Activated CD8-positive, alpha-beta memory T cell treated with anti-CD3 and anti-CD28 coated beads for 48 hours (primary cell): ENCODE data around the gene ABR.
"Not testable (repeated sequence)": the region's sequence is repeated elsewhere in the genome, so short reads cannot be mapped to it uniquely, and the experiment has no call there.

Experiments used
- DNase-seq, 3 experiments: peaks; one replicate each; pipeline ENCODE4 v3.0.0-alpha.2; 2020; ENCODE audit warnings: low read depth in 2 of 3, low spot score in 2 of 3

The ABR gene

DNA sequence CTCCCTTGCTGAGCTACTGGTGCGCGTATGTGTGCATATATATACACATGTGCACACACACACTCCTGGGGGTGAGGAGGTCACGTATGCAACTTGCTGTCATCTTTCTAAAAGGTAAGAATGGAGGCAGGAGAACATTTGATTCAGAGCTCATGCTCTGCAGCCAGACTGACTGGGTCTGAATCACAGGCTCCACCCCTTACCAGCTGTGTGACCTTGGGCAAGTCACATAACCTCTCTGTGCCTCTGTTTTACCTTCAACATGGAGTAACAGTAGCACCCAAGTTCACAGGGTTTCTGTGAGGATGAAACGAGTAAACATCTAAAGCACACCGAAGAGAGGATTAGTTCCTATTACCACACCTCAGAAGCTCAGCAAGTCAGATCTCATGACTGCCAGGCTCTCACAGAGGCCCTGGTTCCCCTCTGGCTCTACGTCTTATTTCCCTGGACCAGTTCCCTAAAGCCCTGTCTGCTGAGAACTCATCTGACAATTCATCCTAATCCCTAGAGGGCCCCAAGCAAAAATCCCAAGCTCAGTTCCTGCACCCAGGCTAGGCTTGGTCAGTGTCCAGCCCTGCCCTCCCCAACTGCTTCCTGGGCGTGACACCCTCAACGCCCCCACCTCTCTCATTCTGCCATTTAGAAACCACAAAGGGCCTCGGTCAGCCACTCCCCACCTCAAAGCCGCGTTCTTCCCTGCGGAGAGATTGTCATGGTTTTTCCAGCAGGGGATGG lies 28.7 kb downstream of the ABR start:
- no peak for DNase-seq

- DNase-seq, result no peak
Observed at GRCh38 chr17:1149869-1150268, 29.9 kb downstream of the ABR start.

DNA sequence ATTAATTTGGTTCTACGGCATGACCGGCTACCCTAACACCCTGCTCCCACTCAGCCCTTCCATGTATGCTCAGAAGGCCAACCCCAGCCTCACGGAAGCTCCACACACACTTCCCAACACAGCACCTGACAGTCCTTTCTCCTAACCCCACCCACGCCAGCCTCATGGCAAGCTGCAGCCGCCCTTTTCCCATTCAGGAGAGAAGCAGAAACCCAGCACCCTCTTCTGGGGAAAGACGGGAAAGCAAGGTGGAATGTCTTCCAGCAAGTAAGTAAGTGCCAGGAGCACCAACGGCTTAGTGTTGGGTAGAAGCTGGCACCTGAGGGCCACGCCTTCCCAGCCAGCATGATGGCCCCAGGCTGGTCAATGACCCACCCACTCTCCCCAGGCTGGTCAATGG lies 32.1 kb downstream of the ABR start:
- no peak for DNase-seq

DNA sequence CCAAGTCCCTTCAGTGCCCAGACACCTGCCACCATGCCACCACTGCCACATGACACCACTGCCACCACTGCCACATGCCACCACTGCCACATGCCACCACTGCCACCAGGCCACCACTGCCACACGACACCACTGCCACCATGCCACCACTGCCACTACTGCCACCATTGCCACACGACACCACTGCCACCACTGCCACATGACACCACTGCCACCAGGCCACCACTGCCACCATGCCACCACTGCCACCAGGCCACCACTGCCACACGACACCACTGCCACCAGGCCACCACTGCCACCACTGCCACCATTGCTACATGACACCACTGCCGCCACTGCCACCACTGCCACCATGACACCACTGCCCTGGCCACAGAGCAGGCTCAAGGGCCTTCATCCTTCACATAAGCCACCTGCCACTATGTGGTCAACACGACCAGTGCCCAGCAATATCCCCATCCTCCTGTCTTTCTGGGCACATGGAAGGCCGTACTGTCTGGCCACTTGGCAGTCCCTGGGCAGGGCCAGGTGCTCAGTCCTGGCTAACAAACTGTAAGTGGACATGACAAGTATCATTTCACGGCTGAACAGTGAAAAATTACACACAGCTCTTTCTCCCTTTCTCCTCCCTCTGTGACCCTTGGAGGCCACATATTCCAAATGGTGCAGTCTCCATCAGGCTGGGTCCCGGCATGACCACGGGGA lies 33.1 kb downstream of the ABR start:
- no peak for DNase-seq

- no peak for DNase-seq
Observed at GRCh38 chr17:1145311-1145986, 34.3 kb downstream of the ABR start.

DNA sequence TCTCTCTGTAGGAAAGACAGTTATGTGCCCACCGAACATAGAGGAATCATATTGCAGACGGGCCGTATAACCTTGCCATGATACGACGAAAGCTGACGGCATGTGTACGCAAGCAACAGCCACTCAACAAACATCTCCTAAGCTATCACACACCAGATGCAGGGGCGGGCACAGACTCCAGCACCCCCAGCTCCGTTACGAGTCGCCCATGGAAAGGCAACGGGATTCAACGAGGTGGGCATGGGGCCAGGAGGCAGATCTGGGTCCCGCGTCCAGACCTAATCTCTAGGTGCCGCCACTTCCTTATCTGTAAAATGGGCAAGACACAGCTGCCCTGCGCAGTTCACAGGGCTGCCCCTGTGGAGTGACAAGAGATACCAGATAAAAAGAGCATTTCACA lies 35.6 kb downstream of the ABR start:
- DNase-seq, result no peak

GRCh38 chr17:1143573-1143972 lies 36.2 kb downstream of the ABR start:
- DNase-seq, result no peak

DNA sequence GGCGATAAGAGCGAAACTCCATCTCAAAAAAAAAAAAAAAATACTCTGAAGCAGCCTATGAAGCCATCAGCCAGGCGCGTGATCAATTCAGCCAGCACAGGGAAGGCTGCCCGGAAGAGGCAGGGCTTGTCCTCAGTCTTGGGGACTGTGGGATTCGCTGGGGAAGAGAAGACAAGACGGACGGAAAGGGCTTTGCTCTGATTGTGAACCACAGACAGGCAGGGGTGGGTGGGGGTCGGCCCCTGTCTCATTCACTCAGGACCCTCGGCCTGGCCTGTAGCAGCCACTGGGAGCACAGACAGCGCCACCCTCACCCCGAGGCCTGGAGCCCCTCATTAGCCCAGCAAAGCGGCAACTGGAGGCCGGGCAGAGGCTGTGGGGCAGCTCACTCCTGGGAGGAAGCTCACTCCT lies 37.2 kb downstream of the ABR start:
- DNase-seq, result no peak

GRCh38 chr17:1137465-1137894 lies 42.3 kb downstream of the ABR start:
- no peak for DNase-seq

DNA sequence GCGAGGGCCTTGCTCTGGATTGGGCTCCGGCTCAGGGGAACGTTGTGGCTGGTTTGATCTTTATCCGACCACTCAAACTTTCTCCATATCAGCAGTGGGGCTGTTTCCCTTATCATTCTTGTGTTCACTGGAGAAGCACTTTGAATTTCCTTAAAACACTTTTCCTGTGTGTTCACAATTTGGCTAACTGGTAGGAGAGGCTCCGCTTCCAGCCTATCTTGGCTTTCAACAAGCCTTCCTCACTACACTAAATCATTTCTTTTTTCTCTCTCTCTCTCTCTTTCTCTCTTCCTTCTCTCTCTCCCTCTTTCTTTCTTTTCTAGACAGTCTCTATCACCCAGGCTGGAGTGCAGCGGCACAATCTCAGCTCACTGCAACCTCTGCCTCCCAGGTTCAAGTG lies 43.0 kb downstream of the ABR start:
- no peak for DNase-seq

DNA sequence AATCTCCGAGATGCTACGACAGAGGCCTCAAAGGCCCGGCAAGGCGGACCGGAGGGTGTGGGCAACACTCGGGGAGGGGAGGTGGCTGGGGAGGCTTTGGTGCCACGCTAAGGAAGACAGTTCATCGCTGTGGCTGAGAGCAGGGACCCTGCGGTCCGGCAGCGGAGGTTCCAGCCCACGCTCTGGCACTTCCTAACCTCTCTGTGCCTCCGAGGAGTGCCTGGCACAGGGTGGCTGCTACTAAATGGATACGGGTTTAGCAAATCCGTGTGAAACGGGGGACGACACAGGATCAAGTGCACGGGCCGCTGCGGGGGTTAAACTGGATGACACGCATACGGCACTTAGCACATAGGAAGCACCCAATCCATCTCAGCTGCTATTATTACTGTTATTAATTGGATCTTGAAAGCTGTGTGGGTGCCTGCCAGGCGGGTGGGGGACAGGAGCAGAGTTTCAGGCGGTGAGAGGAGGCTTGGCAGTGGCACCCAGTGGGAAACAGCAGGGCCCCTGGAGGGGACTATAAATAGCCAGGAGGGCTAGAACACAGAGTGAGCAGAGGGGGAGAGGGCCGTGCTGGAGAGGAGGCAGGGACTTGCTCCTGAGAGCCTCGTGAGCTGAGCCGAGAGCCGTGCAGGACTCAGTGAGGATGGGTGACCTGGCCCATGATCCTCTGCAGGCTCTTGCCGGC lies 45.0 kb downstream of the ABR start:
- DNase-seq, result no peak

GRCh38 chr17:1130191-1130590 lies 49.6 kb downstream of the ABR start:
- DNase-seq, result no peak

- DNase-seq, result not testable (repeated sequence)
Observed at GRCh38 chr17:1128463-1128862, 51.3 kb downstream of the ABR start.

DNA sequence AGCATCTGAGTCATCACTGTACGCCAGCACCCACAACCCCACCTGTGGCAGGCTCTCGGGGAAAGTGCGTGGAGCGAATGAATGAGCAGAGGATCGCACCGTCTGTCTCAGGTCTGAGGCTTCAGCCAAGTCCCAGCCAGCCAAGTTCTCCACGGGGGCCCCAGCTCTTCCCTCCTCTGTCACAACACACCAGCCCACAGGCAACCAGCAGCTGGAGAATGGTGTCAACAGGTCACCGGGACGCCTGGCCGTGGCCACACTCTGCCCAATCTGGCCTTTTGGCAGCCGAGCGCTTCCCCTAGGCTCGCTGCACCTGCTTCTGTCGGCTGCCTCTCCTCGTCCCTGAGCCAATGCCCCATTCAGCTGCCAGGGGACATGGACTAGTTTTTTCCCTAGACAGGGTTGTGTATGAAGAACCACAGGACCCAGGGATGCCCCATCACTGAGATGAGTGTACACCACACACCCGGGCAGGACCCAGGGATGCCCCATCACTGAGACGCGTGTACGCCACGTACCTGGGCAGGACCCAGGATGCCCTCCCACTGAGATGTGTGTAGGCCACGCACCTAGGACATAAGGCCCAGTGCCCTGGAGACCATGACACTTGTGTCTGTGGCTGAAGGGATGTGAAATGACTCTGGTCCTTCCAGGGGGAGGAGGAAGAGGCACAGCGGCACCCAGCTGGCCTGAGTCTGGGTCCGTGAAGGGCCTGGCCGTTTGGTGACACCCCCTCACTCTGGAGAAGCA lies 52.8 kb downstream of the ABR start:
- no peak for DNase-seq

GRCh38 chr17:1126250-1126797 lies 53.5 kb downstream of the ABR start:
- no peak for DNase-seq

DNA sequence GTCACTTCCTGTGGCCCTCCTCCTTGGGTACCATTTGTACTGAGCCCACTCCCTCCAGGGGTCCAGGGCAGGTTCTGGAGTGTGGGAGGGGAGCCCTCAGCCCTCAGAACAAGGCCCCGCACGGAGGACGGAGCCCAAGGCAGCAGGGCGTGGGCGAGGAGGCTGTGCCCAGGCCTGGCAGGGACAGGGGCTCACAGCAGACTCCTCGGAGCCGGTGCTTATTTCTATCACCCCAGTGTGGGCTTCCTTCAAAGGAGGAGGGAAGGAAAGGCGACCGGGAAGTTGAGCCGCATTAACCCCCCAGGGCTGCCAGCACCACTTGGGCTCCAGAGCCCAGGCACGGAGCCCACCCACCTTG lies 54.0 kb downstream of the ABR start:
- DNase-seq, result no peak

DNA sequence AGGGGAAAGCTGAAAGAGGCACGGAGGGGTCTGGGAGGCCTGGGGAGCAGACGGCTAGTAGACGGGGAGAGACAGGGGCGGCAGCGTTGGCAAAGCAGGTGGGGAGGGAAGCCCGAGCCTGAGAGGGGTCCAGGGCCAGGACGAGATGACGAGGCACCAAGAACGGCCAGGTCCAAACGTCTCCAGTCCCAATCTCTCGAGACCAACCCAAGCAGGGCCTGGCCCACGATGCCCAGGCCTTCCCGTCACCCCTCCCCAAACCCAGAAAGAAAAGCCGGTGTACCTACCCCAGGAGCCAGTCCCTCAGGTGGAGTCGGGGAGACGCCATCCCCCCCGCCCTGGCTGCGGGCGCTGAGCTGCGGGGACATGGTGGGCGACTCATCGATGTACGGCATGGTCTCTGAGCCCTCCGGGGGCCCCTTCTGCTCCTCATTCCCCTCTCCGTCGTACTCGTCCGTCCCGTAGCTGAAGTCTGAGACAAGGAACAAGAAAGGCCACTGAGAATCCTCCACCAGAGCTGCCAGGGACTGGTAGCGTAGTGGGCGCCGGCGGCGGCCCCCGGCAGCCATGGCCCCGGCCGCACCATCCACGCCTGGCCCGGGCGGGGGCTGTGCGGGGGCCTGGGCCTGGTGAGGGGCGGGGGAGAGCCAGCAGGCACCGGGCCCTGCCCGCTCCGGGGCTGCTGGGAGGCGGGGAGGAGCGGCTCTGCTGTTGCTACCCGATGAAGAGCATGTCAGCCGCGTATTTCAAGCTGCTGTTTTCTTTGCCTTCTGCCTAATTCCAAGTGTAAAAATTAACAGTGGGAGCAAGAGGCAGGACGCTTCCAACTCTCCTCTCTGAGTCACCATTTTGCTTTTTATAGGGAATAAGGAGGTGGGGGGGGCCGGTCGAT lies 54.6 kb downstream of the ABR start:
- no peak for DNase-seq

DNA sequence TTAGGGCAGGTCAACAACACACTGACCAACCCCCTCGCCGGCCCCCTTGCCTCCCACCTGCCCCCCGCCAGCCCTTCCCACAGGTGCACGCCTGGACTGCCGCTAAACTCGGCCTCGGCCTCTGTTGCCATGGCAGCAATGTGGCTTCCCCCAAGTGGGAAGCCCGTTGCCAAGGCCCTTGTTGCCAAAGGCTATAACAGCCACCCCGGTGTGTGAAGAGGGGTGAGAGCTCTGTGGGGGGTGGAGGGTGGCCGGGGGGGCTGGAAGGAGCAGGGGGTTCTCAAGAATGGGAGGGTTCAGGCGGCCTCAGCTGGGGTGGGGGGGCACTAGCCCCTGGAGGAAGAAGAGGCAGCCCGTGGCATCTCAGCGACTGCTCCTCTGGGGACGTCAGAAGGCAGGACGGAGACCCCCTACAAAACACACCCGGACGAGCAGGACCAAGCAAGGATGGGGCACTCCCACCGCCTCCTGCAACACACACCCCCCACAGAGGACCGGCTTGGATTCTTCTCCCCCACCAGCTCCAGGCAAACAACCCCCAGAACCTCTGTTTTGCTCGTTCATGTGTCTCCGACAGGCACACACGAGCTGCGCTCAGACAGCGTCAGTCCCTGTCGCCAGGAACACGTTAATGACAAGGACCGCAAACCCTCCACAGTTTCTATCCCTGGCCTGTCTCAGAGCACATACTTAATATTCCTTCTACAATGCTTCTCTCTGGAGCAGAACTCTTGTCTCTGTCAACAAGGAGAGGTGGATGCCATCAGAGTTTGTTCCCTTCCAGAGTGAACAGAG lies 55.7 kb downstream of the ABR start:
- DNase-seq, result no peak

DNA sequence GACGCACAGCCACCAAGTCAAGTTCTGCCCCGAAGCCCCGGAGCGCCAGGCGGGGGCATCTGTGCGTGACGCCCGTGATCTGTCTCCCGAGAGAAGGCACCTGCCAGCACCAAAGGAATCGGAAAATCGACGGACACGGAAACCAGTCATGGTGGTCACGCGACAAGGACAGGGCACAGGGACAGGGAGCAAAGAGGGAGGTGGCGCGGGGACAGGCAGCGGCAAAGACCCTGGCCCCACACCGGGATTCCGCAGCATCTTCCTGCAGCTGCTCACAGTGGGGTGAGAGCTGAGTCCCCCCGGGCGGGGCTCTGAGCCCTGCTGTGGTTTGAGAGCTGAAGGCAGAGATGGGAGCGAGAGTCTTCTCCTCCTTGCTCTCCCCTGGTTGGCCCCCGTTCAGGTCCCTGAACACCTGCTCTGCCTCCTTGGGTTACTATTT lies 56.4 kb downstream of the ABR start:
- no peak for DNase-seq
